GM15510 (cell line): Measurements from ENCODE around the gene KCNJ11.

Experiments used
- POLR2A ChIP-seq: IDR thresholded peaks from 3 replicates; pipeline ENCODE4 v1.6.1; 2011; ENCODE audit warnings: borderline replicate concordance; ENCODE audit not compliant: insufficient read length; ENCODE audit errors: extremely low read depth

Gene KCNJ11

DNA sequence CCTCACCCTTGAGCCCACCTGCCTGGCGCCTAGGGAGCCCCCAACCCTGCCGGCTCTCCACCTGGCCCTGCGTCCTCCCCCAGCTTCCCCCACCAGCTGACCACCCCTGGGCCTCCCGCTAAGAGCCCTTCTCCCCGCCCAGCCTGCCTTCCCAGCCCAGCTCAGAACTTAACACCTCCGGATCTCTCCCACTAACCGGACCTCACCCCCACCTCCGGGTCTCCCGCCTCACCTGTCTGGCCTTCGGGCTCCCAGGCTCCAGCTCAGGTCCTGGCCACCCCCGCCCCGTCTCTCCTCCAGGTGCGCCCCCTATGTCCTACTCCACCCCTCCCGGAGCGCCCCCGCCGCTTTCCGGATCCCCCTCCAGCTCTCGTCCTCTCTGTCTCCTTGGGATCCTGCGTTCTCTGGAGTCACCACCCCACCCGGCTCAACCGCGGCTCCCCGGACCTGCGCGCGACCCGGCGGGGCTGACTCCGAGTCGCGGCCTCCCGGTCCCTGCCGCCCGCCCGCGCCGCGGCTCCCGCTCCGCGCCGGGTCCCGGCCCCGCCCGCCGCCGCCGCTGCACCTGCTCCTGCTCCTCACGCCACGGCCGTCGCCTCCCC is at the start of gene KCNJ11:
Gene KCNJ11 (minus strand): TSS at position 51 of the 602 bp plus-strand sequence. CDS start 568 bp downstream, outside the sequence.
- no peak for TF ChIP-seq POLR2A

DNA sequence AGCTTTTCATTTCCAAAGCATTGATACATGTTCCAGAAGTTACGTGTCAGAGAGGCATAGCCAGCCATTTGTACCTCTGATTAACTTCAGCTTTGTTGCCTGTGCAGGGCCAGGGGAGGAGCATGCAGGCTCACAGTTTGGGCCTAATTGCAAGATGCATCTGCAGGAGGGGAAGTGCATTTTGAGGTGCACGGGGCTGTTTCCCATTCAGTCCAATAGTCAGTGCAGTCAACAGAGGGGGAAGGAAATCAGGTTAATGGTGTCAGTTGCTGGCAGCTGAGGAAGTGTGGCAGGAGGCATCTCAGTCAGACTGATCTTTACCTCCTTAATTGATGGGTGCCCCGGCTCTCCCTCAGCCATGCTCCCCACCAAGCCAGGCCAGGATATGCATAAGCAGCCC is 48.9 kb upstream of the KCNJ11 start:
- no peak for TF ChIP-seq POLR2A

DNA sequence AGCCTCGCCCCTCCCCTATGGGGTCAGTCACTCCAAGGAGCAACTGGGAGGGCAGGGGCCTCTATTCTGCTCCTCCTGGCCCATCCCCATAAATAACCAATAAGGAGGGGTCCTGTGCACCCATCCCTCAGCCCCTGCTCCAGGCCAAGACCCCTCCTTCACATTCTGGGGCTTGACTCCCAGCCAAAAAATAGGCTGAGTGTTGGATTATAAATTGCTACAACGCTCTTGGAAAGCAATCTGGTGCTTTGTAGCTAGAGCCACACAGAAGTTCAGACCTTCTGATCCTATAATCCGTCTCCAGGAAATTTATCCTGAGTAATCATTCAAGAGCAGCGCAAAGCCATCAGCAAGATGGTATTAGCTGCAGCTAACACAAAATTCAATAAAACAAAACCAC is 45.6 kb upstream of the KCNJ11 start:
- TF ChIP-seq POLR2A: no peak

DNA sequence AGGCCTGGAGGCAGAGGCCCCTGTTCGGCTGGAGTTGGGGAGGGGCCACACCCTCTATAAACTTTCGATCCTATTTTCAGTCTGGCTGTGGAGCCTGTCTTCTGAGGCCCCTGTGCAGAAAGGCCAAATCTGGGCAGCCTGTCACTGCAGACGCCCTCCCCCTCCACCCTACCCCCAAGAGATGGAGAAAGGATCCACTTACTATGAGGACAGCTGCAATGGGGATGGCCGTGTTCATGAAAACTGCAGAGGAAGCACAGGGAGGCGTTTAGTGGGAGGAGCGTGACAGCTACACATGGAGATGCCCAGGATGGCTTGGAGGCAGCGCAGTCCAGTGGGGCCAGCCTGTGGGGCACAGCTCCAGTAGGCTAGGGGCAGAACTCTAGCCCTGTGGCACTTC is 43.5 kb upstream of the KCNJ11 start:
- TF ChIP-seq POLR2A: no peak

DNA sequence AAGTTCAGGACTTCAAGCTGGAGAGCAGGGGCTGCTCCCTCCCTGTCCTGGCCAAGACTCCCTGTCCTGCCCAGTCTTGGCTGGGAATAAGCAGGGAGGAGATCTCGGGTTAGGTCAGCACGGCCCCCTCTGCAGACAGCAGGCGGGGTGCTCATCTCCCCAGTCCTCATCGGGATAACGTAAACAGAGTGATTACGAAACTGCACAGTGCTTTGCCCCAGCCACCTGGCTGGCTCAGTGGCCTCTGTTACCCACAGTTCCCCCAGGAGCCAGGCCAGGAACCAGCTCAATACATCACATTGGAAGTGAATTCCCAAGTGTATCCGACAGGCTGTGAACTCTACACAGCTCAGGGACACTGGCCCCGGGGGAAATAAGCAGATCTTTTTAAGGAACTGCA is 42.7 kb upstream of the KCNJ11 start:
- TF ChIP-seq POLR2A: no peak

DNA sequence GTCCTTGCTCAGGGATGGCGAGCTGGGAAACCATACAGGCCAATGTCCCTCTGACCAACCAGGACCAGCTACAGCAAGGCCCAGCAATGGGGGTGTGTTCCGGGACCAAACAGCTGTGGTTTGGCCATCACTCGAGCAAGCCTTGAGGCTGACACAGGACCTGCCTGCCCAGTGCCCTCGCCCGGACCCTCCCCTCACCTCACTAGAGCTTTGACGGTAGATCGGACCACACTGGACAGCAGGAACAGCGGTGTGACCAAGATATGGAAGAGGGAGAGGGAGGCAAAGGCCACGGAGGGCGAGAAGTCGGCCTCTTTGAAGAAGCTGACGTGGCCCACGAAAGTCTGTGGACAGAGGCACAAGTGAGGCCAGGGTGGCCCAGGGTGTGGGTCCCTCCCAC is 42.2 kb upstream of the KCNJ11 start:
- TF ChIP-seq POLR2A: no peak

DNA sequence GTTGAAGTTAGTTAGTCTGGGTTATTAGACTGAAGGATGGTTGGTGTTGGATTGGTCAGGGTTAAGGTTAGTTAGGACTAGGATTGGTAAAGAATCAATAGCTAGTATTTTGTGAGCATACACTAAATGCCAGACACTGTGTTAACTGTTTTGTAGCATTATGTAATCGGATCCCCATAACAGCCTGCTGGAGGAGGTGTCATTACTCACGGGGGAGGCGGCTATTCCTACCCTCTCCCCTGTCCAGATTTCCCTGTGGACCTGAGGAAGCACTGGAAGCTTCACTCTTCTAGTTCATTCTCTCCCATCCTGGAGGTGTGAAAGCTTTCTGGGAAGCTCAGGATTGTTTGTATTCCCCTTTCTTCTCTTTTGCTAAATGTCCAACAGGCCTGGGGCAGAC is 40.5 kb upstream of the KCNJ11 start:
- TF ChIP-seq POLR2A: no peak

DNA sequence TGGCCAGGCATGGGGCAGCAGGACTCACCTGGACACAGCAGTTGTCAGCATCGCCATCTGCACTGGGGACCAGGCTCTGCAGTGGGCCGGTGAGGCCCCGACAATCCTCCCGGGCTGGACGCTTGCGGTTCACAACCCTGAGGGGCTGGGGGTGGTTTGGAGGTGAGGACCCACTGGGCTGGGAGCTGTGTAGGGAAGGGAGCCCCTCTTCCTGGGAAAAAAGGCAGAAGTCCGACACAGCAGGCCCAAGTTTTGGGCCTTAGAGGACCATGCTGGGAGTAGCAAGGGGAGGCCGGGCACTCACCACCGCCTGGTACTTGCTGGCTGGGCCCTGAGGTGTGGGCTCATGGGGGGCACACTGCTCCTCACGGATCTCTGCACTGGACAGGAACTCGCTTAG is 39.8 kb upstream of the KCNJ11 start:
- no peak for TF ChIP-seq POLR2A

DNA sequence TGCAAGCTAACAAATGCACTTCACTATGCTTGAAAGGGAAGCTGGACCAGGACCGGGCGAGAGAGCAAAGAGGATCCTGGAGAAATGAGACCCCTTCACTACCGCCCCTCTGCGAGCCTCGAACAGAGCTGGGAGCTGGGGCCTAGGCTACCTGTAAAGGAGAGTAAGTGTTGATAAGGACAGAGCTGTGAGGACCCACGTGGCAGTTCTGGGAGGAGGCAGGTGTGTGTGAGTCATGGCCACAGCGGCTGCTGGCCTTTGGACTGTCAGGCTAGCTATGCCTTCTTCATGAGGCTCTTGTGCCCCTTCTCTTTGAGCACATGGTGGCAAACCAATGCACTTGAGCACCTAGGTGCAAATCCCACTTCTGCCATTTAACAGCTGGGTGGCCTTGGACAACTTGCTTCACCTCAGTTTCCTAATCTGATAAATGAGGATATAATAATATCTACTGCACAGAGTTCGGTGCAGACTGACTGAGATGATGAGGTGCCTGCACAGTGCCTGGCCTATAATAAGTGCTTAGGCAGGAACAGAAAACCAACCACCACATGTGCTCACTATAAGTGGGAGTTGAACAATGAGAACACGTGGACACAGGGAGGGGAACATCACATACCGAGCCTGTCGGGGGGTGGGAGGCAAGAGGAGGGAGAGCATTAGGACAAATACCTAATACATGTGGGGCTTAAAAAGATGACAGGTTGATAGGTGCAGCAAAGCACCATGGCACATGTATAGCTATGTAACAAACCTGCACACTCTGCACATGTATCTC is 35.3 kb upstream of the KCNJ11 start:
- no peak for TF ChIP-seq POLR2A

DNA sequence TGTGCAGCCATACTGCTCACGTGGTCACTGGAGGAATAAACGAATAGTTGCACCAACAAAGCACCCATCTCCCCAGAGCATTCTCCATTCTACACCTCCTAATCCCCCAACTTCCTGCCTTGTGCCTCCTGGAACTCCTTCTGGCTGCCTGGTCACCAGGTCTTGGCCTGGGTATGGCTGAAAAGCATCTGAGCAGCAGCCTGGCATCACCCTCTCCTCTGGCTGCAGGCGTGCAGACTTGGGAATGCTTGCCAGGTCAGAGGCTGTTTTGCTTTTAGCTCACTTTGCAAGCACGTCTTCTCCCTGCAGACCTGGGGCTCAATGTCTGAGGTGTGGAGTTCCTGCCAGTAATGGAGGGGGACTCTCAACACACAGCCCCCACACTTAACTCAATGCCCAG is 33.3 kb upstream of the KCNJ11 start:
- no peak for TF ChIP-seq POLR2A

DNA sequence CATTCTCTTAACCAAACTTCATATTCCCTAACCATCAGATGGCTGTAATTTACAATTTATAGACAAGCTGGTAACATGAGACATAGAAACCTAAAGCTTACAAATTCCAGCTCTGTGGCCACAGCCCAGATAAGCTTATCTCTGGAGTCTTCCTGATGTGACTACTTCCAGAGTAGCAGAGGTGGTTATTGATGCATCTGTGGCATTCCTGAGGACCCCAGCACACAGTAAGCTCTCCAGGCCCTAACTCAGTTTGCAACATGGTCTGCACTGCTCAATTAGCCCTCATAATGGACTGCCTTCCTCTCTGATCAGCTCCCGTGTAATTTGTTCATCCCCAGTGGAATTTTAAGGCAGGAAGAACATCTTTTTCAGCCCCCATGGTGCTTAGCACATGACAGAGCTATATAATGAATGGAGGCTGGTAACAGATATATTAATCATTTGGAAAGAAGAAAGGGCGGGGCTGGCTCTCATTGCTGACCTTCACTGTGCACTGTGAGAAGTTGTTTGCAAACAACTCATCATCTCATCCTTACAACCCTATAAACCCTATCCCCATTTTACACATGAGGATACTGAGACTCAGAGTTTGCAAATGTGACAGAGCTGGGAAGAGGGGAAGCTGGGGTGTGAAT is 30.1 kb upstream of the KCNJ11 start:
- TF ChIP-seq POLR2A: no peak

DNA sequence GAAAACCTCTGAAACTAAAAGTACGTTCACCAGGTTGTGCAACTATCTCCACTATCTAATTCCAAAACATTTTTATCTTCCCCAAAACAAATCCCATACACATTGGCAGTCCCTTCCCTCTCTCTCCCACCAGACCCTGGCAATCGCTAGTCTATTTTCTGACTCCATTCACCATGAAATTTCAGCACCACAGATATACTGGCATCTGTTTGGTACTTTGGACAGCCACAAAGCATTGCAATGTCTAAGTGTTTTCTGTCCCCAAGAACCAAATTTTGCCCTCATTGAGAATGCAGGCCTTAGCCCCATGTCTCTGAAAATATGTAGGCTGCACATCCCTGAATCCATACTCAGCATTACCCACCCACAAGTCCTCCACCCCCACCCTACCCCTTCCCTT is 28.0 kb upstream of the KCNJ11 start:
- no peak for TF ChIP-seq POLR2A

DNA sequence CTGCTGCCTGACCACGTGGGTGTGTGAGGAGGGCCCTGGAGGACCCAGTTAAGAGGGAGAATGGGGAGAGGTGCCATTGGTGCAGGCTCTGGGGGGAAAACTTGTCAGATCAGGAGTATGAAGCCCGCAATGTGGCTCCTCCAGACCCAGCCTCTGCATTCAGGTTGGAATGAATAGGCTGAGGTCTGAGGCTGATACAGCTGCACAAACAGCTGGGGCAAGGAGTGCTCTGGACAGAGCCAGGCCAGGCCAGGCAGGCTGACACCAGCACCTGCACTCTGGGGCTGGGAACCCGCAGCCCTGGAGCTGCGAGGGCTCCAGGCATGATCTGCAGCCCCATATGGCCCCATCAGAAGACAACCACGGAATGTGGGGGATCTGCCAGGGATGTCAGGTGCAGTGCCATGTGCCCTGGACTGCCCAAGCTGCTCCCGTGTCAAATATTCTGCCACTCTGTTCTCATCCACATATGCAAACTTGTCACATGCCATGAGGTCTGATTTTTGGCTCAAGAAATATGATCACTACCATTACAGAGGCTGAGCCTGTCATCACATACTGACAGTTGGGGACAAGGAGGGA is 27.2 kb upstream of the KCNJ11 start:
- no peak for TF ChIP-seq POLR2A

DNA sequence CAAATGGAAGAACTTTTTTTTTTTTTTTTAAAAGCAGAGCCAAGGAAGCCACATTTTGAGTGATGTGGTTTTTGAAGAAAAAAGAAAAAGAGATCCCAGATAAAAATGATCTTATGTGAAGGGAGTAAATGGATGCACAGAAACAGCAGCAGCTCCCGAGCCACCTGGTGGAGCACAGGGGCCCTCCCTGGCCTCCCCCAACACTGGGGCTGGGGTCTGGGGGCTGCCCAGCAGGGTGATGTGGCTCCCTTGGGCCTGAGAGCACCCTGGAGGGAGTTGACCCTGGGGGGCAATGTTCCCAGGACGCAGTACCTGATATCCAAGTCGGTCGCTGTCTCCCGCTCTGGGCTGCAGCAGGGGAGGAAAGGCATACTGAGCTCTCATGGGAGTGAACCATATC is 26.5 kb upstream of the KCNJ11 start:
- TF ChIP-seq POLR2A: no peak

DNA sequence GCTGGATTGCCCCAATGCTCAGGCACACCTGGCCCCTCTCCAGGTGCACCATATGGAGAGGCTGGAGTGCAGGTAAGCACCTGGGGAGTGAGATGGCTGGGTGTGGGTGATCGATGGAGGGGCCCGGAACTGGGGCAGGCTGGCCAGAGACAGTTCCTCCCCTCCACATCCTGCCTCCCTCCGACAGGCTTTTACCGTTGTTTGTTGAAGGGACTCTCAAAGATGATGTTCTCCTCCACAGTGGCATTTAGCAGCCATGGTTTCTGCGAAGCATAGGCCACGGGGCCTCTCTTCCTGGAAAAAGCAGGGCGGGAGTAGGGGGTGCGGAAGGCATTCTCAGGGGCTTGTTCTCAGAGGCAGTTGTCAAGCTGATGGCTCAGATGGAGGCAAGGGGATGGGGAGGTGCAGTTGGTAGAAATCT is 25.9 kb upstream of the KCNJ11 start:
- no peak for TF ChIP-seq POLR2A
